Measurements from ENCODE around the gene CCDC61.

CCDC61 gene

GRCh38 chr19:46014941-46015686, 19.8 kb downstream of the CCDC61 start:
- ChIA-PET CTCF (no interaction called here), POLR2A (no interaction called here)
- DNase-seq (ENCODE audit: extremely low spot score): peak; percentile 29
- TF ChIP-seq FOXA1 (IDR thresholded peaks at IDR 0.05): no peak
- TF ChIP-seq NFRKB (IDR thresholded peaks at IDR 0.05): no peak

- no peak for TF ChIP-seq LEF1 (IDR thresholded peaks at IDR 0.05; ENCODE audit: borderline replicate concordance)
- TF ChIP-seq FOXM1 (IDR thresholded peaks at IDR 0.05; ENCODE audit: borderline replicate concordance): no peak
- TF ChIP-seq FOXA1 (IDR thresholded peaks at IDR 0.05): no peak
- TF ChIP-seq FOXK2 (IDR thresholded peaks at IDR 0.05): no peak
- TF ChIP-seq ARNT (IDR thresholded peaks at IDR 0.05): no peak
- TF ChIP-seq CTBP1 (IDR thresholded peaks at IDR 0.05; ENCODE audit: borderline replicate concordance): no peak
- no peak for TF ChIP-seq HDGF (IDR thresholded peaks at IDR 0.05; ENCODE audit: borderline replicate concordance)
- TF ChIP-seq ELF4 (IDR thresholded peaks at IDR 0.05): no peak
- TF ChIP-seq ZNF384 (IDR thresholded peaks at IDR 0.05): no peak
- no peak for TF ChIP-seq SP1 (IDR thresholded peaks at IDR 0.05)
- no peak for TF ChIP-seq BHLHE40 (IDR thresholded peaks at IDR 0.05; ENCODE audit: borderline replicate concordance)
- TF ChIP-seq TARDBP (IDR thresholded peaks at IDR 0.05): no peak
- TF ChIP-seq PKNOX1 (IDR thresholded peaks at IDR 0.05): no peak
- POLR2A ChIA-PET: no interaction called here
- CTCF ChIA-PET: interaction anchor here (0.5 to 1.5 kb wide), 5 partner anchors 17 to 107 kb away, joined by 3 to 7 read pairs (median 4); no protein-coding TSS in a partner anchor
- no peak for DNase-seq (ENCODE audit: extremely low spot score)
These were observed 20.6 kb downstream of the CCDC61 start for GRCh38 chr19:46015687-46016425.

- CTCF ChIA-PET: interaction anchor here (0.5 to 1.5 kb wide), 9 partner anchors 12 to 151 kb away, joined by 3 to 8 read pairs (median 4); no protein-coding TSS in a partner anchor
- POLR2A ChIA-PET: no interaction called here
- DNase-seq (ENCODE audit: extremely low spot score): peak; percentile 92
- TF ChIP-seq TARDBP (IDR thresholded peaks at IDR 0.05) (no peak), L3MBTL2 (conservative IDR thresholded peaks at IDR 0.05) (no peak), NFRKB (IDR thresholded peaks at IDR 0.05) (no peak), HDGF (IDR thresholded peaks at IDR 0.05; ENCODE audit: borderline replicate concordance) (no peak), FOXK2 (IDR thresholded peaks at IDR 0.05) (no peak), SUZ12 (IDR thresholded peaks at IDR 0.05) (no peak), FOXA1 (IDR thresholded peaks at IDR 0.05) (no peak), SP1 (IDR thresholded peaks at IDR 0.05) (no peak), LEF1 (IDR thresholded peaks at IDR 0.05; ENCODE audit: borderline replicate concordance) (no peak), ARNT (IDR thresholded peaks at IDR 0.05) (no peak), ELF4 (IDR thresholded peaks at IDR 0.05) (no peak), BHLHE40 (IDR thresholded peaks at IDR 0.05; ENCODE audit: borderline replicate concordance) (no peak), FOXM1 (IDR thresholded peaks at IDR 0.05; ENCODE audit: borderline replicate concordance) (no peak)
These were observed 21.3 kb downstream of the CCDC61 start for GRCh38 chr19:46016426-46017094.

GRCh38 chr19:46017095-46017429, 21.8 kb downstream of the CCDC61 start:
- POLR2A ChIA-PET: no interaction called here
- CTCF ChIA-PET: interaction anchor here (0.5 to 1.5 kb wide), 8 partner anchors 12 to 152 kb away, joined by 3 to 8 read pairs (median 4); no protein-coding TSS in a partner anchor
- no peak for TF ChIP-seq FOXA1 (IDR thresholded peaks at IDR 0.05)
- no peak for TF ChIP-seq FOXK2 (IDR thresholded peaks at IDR 0.05)
- TF ChIP-seq ARNT (IDR thresholded peaks at IDR 0.05): no peak
- no peak for TF ChIP-seq ZNF384 (IDR thresholded peaks at IDR 0.05)
- no peak for TF ChIP-seq LEF1 (IDR thresholded peaks at IDR 0.05; ENCODE audit: borderline replicate concordance)
- TF ChIP-seq PKNOX1 (IDR thresholded peaks at IDR 0.05): no peak
- no peak for TF ChIP-seq NFRKB (IDR thresholded peaks at IDR 0.05)
- no peak for TF ChIP-seq ELF4 (IDR thresholded peaks at IDR 0.05)
- TF ChIP-seq SP1 (IDR thresholded peaks at IDR 0.05): no peak
- TF ChIP-seq CTBP1 (IDR thresholded peaks at IDR 0.05; ENCODE audit: borderline replicate concordance): no peak
- TF ChIP-seq SUZ12 (IDR thresholded peaks at IDR 0.05): no peak
- TF ChIP-seq L3MBTL2 (conservative IDR thresholded peaks at IDR 0.05): no peak
- TF ChIP-seq HDGF (IDR thresholded peaks at IDR 0.05; ENCODE audit: borderline replicate concordance): no peak
- TF ChIP-seq TARDBP (IDR thresholded peaks at IDR 0.05): no peak
- no peak for DNase-seq (ENCODE audit: extremely low spot score)

GRCh38 chr19:46017874-46018675, 22.8 kb downstream of the CCDC61 start:
- ChIA-PET POLR2A (interaction anchor here (0.7 kb wide), 1 partner anchor 116 kb away, joined by 3 read pairs; the partner anchor contains the start of gene MYPOP), CTCF (interaction anchor here (0.6 to 1.4 kb wide), 2 partner anchors 11 to 27 kb away, joined by 4 to 8 read pairs; no protein-coding TSS in a partner anchor)
- no peak for TF ChIP-seq NFRKB (IDR thresholded peaks at IDR 0.05)
- no peak for TF ChIP-seq ELF4 (IDR thresholded peaks at IDR 0.05)
- no peak for TF ChIP-seq ZNF384 (IDR thresholded peaks at IDR 0.05)
- TF ChIP-seq SP1 (IDR thresholded peaks at IDR 0.05): no peak
- DNase-seq (ENCODE audit: extremely low spot score): no peak

All from HEK293T (cell line).